Middle frontal gyrus (tissue), 1 donor: ENCODE data around the gene ATP1A2.

Source experiments
- DNase-seq: peaks from one replicate; pipeline ENCODE4 v3.0.0-alpha.2; 2015; ENCODE audit warnings: low spot score; ENCODE audit errors: extremely low spot score

ATP1A2 gene

GRCh38 chr1:160144921-160145320, 29.4 kb downstream of the ATP1A2 start:
- no peak for DNase-seq

- DNase-seq: no peak
Measured at GRCh38 chr1:160146107-160146506, 30.5 kb downstream of the ATP1A2 start.

GRCh38 chr1:160148121-160148520, 32.6 kb downstream of the ATP1A2 start:
- no peak for DNase-seq

- no peak for DNase-seq
Measured at GRCh38 chr1:160149233-160149632, 33.7 kb downstream of the ATP1A2 start.

GRCh38 chr1:160149716-160150115, 34.2 kb downstream of the ATP1A2 start:
- DNase-seq: no peak

GRCh38 chr1:160151303-160151702, 35.7 kb downstream of the ATP1A2 start, which contains the start of gene ATP1A4:
Gene ATP1A4 (plus strand): TSS chr1:160151603. CDS start chr1:160152041, 438 bp downstream.
- no peak for DNase-seq

- no peak for DNase-seq
Measured at GRCh38 chr1:160154790-160155189, 39.2 kb downstream of the ATP1A2 start.

GRCh38 chr1:160156361-160156760, 40.8 kb downstream of the ATP1A2 start:
- no peak for DNase-seq

- no peak for DNase-seq
Measured at GRCh38 chr1:160157174-160157573, 41.6 kb downstream of the ATP1A2 start.

GRCh38 chr1:160158031-160158430, 42.5 kb downstream of the ATP1A2 start:
- DNase-seq: no peak

GRCh38 chr1:160158534-160158933, 43.0 kb downstream of the ATP1A2 start:
- DNase-seq: no peak

- no peak for DNase-seq
Measured at GRCh38 chr1:160159846-160160245, 44.3 kb downstream of the ATP1A2 start.

- no peak for DNase-seq
Measured at GRCh38 chr1:160161965-160162705, 46.6 kb downstream of the ATP1A2 start.

GRCh38 chr1:160162931-160163330, 47.4 kb downstream of the ATP1A2 start:
- DNase-seq: no peak

GRCh38 chr1:160163615-160164014, 48.1 kb downstream of the ATP1A2 start:
- no peak for DNase-seq

GRCh38 chr1:160164121-160164520, 48.6 kb downstream of the ATP1A2 start:
- DNase-seq: no peak

GRCh38 chr1:160166166-160166868, 50.8 kb downstream of the ATP1A2 start:
- no peak for DNase-seq

GRCh38 chr1:160167056-160167455, 51.5 kb downstream of the ATP1A2 start:
- DNase-seq: no peak

GRCh38 chr1:160167580-160167979, 52.0 kb downstream of the ATP1A2 start:
- no peak for DNase-seq

- DNase-seq: no peak
Measured at GRCh38 chr1:160168016-160168415, 52.5 kb downstream of the ATP1A2 start.

GRCh38 chr1:160168609-160169369, 53.2 kb downstream of the ATP1A2 start:
- DNase-seq: no peak
